Thoracic aorta (tissue), 2 donors: ENCODE measurements around the gene DNAAF5. TPM values are rescaled to one million over a fixed set of nuclear protein-coding genes. Genes with fewer than 3 reads are reported as not detected.

ENCODE experiments used
- ATAC-seq: fragments of 150-250 bp; one replicate; pipeline ENCODE4 v1.8.0; 2017; ENCODE audit warnings: low read depth; ENCODE audit not compliant: insufficient number of reproducible peaks, low FRiP score
- DNase-seq: peaks from one replicate; pipeline ENCODE4 v3.0.0-alpha.2; 2020; ENCODE audit warnings: low spot score
- H3K27ac ChIP-seq, 2 donors: fragments of 200-600 bp; sonication (generic); 1 replicate in 1 of 2; 2 replicates in 1 of 2; pipeline ENCODE4 v1.5.1; 2016; ENCODE audit warnings: mild to moderate bottlenecking in 2 of 2, moderate library complexity in 2 of 2
- H3K27me3 ChIP-seq: fragments of 200-600 bp; sonication (generic); replicated peaks from 2 replicates; pipeline ENCODE4 v1.6.0; 2016; ENCODE audit warnings: mild to moderate bottlenecking; ENCODE audit not compliant: insufficient read depth
- H3K36me3 ChIP-seq: fragments of 200-600 bp; sonication (generic); one replicate; pipeline ENCODE4 v1.5.1; 2016
- H3K4me1 ChIP-seq, 2 donors: fragments of 200-600 bp; sonication (generic); 1 replicate in 1 of 2; 2 replicates in 1 of 2; pipeline versions ENCODE4 v1.5.1 to v1.6.0; 2016; ENCODE audit warnings: low read depth in 2 of 2, mild to moderate bottlenecking in 1 of 2; ENCODE audit not compliant: control insufficient read depth in 1 of 2
- H3K4me3 ChIP-seq: fragments of 200-600 bp; sonication (generic); 2 replicates; pipeline ENCODE4 v1.5.1; 2016; ENCODE audit warnings: mild to moderate bottlenecking
- H3K9me3 ChIP-seq: fragments of 200-600 bp; sonication (generic); 2 replicates; pipeline ENCODE4 v1.5.1; 2016
- CTCF ChIP-seq: fragments of 200-600 bp; sonication (generic); IDR thresholded peaks from one replicate; pipeline ENCODE4 v1.5.1; 2019; ENCODE audit warnings: antibody characterized with exemption
- total RNA-seq, 2 donors: library from RNA; depleted of rRNA; stranded (reverse); fragments of >200 nt; gene quantifications; one replicate each; pipeline versions ENCODE4 v1.1.0 to v1.2.3, GENCODE V29; 2016

The DNAAF5 gene
- total RNA-seq, 2 donors from 2014 or later = 16.7 to 23.4 TPM

- TF ChIP-seq CTCF = no peak
- Histone ChIP-seq H3K9me3 (no peaks in the 10 kb centered on the region), H3K4me1 (peaks cover 0 to 24% of the 10 kb centered on the region in 2 donors), H3K27ac (no peak overlapping the region), H3K36me3 (peaks cover 12% of the 10 kb centered on the region), H3K4me3 (no peak overlapping the region), H3K27me3 (no peaks in the 10 kb centered on the region)
- ATAC-seq (no peak), DNase-seq (no peak)
Observed at GRCh38 chr7:781936-782529, 55.5 kb downstream of the DNAAF5 start.

- Histone ChIP-seq H3K27ac (no peak overlapping the region), H3K9me3 (no peaks in the 10 kb centered on the region), H3K36me3 (peaks cover 12% of the 10 kb centered on the region), H3K27me3 (no peaks in the 10 kb centered on the region), H3K4me3 (no peak overlapping the region), H3K4me1 (peaks cover 0 to 24% of the 10 kb centered on the region in 2 donors)
- DNase-seq (no peak), ATAC-seq (no peak)
- no peak for TF ChIP-seq CTCF
Observed at GRCh38 chr7:782718-783449, 56.4 kb downstream of the DNAAF5 start.

- Histone ChIP-seq H3K4me1 (peaks cover 0 to 22% of the 10 kb centered on the region in 2 donors), H3K27me3 (no peaks in the 10 kb centered on the region), H3K27ac (no peak overlapping the region), H3K4me3 (no peak overlapping the region), H3K36me3 (peaks cover 12% of the 10 kb centered on the region), H3K9me3 (no peaks in the 10 kb centered on the region)
- DNase-seq = no peak
- TF ChIP-seq CTCF = no peak
- ATAC-seq = no peak
Observed at GRCh38 chr7:783556-784490, 57.3 kb downstream of the DNAAF5 start.

- H3K27me3 ChIP-seq = no peaks in the 10 kb centered on the region
- no peaks in the 10 kb centered on the region for H3K9me3 ChIP-seq
- no peak overlapping the region for H3K4me3 ChIP-seq
- peaks cover 0 to 11% of the 10 kb centered on the region in 2 donors for H3K4me1 ChIP-seq
- TF ChIP-seq CTCF = no peak
- ATAC-seq = no peak
- H3K27ac ChIP-seq = no peak overlapping the region
- H3K36me3 ChIP-seq = peaks cover 12% of the 10 kb centered on the region
- no peak for DNase-seq
Observed at GRCh38 chr7:784971-785370, 58.5 kb downstream of the DNAAF5 start.

- DNase-seq = no peak
- TF ChIP-seq CTCF = no peak
- ATAC-seq = no peak
- Histone ChIP-seq H3K27me3 (no peaks in the 10 kb centered on the region), H3K9me3 (no peaks in the 10 kb centered on the region), H3K27ac (no peak overlapping the region), H3K36me3 (peaks cover 12% of the 10 kb centered on the region), H3K4me3 (no peak overlapping the region), H3K4me1 (peaks cover 0 to 8% of the 10 kb centered on the region in 2 donors)
Observed at GRCh38 chr7:785416-785815, 58.9 kb downstream of the DNAAF5 start.
